IPS-18c (cell line): ENCODE measurements around the gene EGFLAM.

Experiments used
- H3K4me3 ChIP-seq: 2 replicates; pipeline ENCODE4 v1.7.0; 2013; ENCODE audit warnings: low read depth, mild to moderate bottlenecking, low read length, moderate library complexity; ENCODE audit not compliant: insufficient read depth
- H3K9me3 ChIP-seq: one replicate; pipeline ENCODE4 v1.6.1; 2013; ENCODE audit warnings: mild to moderate bottlenecking, low read length, moderate library complexity; ENCODE audit not compliant: control insufficient read depth, insufficient read depth

The EGFLAM gene

DNA sequence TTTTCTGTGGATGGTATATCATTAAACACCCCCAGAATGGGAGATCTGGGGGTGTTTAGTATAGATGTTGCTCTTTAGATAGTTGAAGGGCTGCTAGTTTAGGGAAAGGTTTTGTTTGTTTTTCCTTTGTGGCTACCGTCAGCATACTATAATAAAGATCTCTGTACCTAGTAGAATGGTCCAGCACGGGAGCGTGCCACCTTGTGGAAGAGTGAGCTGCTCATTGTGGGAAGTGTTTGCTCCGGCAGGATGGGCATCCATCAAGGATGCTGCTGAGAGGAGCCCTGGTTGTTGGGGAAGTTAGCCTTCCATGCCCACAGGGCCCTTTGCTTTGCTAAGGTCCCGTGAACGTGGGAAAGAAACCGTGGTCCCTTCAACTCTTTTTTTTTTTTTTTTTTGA, 185.0 kb downstream of the EGFLAM start:
- Histone ChIP-seq H3K9me3 (no peaks in the 10 kb centered on the region), H3K4me3 (no peak overlapping the region)

- H3K4me3 ChIP-seq, result no peak overlapping the region
- H3K9me3 ChIP-seq, result no peaks in the 10 kb centered on the region
Measured at GRCh38 chr5:38445374-38446028, 187.1 kb downstream of the EGFLAM start.

DNA sequence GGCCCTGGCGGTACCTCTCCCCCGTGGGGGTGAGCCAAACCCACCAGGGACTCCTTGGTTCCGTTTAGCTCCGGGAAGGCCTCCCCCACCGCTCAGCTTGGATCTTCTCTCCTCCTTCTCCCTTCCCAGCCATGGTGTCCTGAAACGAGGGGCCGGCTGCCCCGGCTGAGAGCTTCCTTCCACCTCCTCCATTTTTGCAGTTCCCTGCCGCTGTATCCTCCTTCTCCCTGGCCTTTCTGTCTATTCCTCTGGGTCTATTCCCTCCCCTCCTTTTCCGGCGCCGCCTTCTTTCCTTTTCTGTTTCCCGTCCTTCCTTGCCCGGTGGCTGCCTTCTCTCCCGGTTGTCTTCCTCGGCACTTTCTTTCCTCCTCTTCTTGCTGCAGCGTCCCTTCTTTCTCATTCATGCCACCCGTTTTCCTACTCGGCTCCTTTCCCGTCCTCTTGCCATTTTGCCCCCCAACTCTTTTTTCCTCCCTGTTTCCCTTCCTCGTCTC, 187.7 kb downstream of the EGFLAM start:
- H3K4me3 ChIP-seq, result no peak overlapping the region
- H3K9me3 ChIP-seq, result no peaks in the 10 kb centered on the region

DNA sequence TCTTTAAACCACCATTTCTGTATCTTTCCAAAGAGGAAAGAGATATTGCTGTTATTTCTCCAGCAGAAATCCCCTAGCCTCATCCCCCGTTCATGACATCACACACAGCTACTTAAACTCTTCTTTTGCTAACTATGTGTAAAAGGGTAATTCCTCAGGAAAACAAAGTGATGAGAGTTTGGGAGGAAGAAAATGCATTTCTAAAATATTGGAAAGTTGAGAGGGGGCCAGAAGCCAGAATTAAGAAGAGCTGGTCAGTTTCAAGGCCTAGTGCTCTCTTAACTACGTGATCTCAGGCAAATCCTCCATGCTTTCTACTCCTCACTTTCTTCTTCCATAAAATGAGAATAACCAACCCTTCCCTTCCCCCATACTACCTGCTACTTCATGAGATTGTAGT, 188.7 kb downstream of the EGFLAM start:
- H3K9me3 ChIP-seq, result no peaks in the 10 kb centered on the region
- H3K4me3 ChIP-seq, result no peak overlapping the region

DNA sequence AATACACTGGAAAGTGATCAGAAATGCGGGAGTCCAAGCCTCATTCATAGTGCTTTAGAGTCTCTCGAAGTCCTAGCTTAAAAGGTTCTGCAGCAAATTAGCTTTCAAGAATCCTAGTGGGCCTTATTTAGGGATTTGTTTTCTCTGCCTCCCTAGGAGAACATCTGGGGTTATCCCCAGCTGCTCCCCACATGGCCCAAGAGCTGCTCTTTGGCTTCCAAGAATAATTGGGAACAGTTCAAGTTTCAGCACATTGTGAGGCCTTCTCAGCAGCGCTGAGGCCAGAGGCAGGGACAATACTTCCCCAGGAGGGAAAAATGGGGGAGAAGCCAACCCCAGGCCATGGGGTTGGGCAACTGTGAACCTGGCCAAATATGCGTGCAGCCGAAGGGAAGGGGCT, 189.4 kb downstream of the EGFLAM start:
- no peak overlapping the region for H3K4me3 ChIP-seq
- H3K9me3 ChIP-seq, result no peaks in the 10 kb centered on the region

- no peaks in the 10 kb centered on the region for H3K9me3 ChIP-seq
- no peak overlapping the region for H3K4me3 ChIP-seq
Measured at GRCh38 chr5:38448568-38449350, 190.4 kb downstream of the EGFLAM start.

DNA sequence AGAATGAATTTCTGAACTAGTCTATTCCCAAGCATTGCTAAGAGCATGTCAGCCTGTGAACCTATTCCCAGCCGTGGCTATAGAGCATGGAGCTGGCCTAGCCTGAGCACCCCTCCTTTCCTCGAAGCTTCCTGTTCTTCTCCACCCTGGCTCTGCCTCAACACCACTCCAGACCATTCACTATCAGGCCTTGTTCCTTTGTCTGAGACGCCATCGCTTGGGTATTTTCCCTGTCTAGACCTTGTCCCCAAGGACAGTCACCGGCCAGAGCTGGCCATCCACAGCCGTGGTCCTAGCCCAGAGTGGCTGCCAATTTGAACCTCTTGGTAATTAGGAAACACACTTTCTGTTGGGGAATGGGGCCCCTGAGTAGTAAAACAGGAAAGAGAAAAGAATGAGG, 192.3 kb downstream of the EGFLAM start:
- Histone ChIP-seq H3K4me3 (no peak overlapping the region), H3K9me3 (no peaks in the 10 kb centered on the region)

DNA sequence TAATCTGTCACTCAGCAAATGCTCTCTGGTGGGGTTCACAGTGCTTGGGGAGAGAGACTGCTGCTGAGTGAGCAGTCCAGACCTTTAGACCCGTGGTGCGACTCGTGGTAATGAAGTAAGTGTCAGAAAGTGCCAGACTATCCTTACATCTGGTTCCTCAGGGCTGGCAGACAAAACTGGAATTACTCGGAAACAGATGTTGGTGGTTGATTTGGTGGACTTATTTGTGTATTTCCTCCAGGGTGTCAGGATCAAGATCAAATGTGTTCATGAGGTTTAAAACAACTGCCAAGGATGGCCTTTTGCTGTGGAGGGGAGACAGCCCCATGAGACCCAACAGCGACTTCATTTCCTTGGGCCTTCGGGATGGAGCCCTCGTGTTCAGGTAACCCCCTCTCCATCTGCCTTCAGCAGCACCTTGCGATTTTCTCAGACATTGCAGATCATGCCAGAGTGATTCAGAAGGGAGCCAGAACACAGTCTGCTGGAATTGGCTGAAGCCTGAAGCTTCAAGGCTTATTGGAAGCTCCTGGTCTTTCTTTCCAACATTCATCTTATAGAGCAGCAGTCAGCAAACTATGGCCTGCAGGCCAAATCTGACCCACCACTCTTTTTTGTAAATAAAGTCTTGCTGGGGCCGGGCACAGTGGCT, 192.8 kb downstream of the EGFLAM start:
- Histone ChIP-seq H3K9me3 (no peaks in the 10 kb centered on the region), H3K4me3 (no peak overlapping the region)

GRCh38 chr5:38452201-38452600, 193.8 kb downstream of the EGFLAM start:
- Histone ChIP-seq H3K4me3 (no peak overlapping the region), H3K9me3 (no peaks in the 10 kb centered on the region)

GRCh38 chr5:38453506-38453905, 195.1 kb downstream of the EGFLAM start:
- H3K9me3 ChIP-seq, result no peaks in the 10 kb centered on the region
- no peak overlapping the region for H3K4me3 ChIP-seq

DNA sequence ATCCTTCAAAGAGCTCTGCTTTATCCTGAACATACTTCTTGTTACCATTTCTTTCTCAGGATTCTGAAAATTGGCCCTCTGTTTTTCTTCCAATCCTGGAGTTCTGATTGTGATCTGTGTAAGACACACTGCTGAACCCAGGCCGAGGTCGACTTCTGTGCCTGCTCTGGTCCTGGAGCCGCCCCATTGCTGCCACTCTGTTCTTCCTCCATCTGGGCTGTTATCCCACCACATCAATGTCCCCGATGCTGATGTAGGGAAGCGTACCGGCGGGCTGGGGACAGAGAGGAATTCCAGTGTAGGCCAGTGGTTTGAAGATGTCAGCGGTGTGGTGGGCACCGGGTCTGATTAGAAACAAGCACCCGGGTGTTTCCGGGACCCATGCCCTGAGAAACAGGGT, 195.6 kb downstream of the EGFLAM start:
- Histone ChIP-seq H3K4me3 (no peak overlapping the region), H3K9me3 (no peaks in the 10 kb centered on the region)

DNA sequence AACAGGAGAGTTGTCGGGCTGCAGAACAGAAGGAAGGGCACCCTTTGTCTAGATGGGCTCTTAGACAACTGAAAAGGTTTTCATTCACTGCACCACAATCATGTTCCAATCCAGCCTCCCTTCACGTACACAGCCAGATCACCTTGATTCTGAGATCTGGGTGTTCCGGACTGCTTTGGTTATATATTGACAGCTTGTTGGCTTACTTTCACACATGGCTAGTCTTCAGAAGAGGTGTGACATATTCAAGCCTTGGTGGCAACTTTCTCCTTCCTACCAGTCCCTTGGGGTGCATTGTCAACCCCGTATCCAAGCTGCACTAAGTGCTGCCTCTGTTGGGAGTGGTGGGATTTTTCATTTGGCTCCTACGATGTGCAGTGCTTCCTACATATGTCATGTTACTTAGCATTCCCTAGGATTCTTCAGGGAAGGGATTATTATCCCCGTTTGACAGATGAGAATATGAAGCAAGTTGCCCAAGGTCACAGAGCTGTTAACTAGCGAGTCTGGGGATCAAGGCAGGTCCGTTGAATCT, 197.5 kb downstream of the EGFLAM start:
- no peaks in the 10 kb centered on the region for H3K9me3 ChIP-seq

GRCh38 chr5:38456657-38457399, 198.5 kb downstream of the EGFLAM start:
- Histone ChIP-seq H3K4me3 (no peak overlapping the region), H3K9me3 (no peaks in the 10 kb centered on the region)

More for the DNA sequence above, 197.5 kb downstream of the EGFLAM start:
- no peak overlapping the region for H3K4me3 ChIP-seq

DNA sequence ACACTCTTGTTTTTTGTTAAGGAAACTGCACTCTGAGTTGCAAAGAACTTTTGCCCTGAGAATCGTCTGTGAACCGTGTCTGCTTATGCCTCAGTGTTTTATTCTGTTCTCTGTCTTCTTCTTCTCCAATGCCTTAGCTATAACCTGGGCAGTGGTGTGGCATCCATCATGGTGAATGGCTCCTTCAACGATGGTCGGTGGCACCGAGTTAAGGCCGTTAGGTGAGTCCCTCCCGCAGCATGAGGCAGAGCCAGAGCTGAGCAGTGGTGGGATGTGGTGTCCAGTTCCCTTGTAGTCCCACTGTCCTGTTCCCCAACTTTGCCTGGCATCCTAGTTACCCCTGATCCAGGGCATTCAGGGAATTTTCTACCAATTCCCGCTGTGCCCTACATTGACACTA, 199.8 kb downstream of the EGFLAM start:
- H3K9me3 ChIP-seq, result no peaks in the 10 kb centered on the region
- H3K4me3 ChIP-seq, result no peak overlapping the region

DNA sequence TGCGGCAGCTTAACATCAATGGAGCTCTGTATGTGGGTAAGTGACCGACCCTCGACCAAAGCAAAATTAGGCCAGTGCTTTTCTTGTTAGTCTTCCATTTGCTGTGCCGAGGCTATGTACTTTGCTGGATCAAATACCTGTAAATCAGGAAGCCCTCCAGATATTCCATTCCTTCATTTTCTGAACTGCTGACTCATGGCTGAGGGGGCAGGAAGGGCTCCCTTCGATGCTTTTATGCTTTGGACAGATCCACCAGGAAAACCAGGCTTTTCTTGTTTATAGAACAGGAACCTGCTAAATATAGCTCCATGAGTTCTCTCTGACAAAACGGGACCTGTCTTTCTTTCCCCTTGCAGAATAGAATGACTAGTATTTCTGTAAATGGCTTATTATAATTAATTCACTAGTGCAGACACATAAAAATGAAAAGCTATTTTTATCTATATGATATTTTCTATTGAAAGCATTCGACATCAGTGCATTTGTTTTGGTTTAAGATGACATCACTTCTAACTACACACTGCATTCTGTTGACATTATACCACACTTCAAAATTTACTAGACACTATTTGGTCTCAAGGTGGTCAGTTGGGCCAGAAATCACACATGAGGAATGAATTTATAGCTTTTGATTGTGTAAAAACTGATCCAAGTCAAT, 204.7 kb downstream of the EGFLAM start:
- no peak overlapping the region for H3K4me3 ChIP-seq

DNA sequence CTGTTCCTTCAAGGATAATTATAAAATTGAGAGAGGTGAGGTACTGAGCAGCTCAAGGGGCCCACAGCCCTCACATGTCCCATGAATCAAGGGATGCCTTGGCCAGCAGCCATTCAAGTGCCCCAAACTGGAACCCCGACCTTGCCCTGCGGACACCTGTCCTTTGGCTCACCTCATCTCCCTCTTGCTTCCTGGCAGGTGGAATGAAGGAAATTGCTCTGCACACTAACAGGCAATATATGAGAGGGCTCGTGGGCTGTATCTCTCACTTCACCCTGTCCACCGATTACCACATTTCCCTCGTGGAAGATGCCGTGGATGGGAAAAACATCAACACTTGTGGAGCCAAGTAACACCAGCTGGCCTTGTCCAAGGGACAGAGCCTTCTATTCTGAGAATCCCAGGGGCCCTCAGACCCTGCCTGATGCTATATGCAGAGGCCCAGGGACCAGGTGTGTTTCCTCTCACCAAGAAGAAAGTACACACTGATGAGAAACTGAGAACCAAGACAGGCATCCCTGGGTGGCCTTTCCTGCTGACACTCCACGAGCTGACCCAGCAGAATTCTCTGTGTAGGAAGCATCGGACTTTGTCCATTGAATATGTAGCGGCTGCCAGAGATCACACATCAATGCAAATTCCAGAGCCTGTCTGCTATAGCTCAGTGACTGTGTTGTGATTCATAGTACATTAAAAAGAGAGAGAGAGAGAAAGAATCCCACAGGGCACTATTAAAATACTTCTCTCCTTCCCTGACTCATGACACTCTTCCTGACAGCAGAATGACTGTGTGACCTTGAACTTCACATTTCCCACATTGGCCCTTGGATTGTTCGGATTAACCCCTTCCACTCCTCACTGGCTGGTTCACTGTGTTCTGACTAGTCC, 205.5 kb downstream of the EGFLAM start:
- no peaks in the 10 kb centered on the region for H3K9me3 ChIP-seq
- no peak overlapping the region for H3K4me3 ChIP-seq

More for the DNA sequence above, 204.7 kb downstream of the EGFLAM start:
- no peaks in the 10 kb centered on the region for H3K9me3 ChIP-seq
